ENCODE results near the gene CLEC1B.
"Not testable (repeated sequence)": the region's sequence is repeated elsewhere in the genome, so short reads cannot be mapped to it uniquely, and the experiment has no call there.

Gene CLEC1B

GRCh38 chr12:9973949-9974348 is 25.0 kb downstream of the CLEC1B start:
- no peak for DNase-seq

- DNase-seq = no peak
Observed at GRCh38 chr12:9971181-9971580, 27.7 kb downstream of the CLEC1B start, which contains the start of gene CLEC12A. Gene CLEC12A, plus strand, starts transcription at chr12:9971409. Its CDS starts 188 bp downstream, at chr12:9971597.

GRCh38 chr12:9969673-9970072 is 29.2 kb downstream of the CLEC1B start:
- no peak for DNase-seq

GRCh38 chr12:9961901-9962300 is 37.0 kb downstream of the CLEC1B start:
- no peak for DNase-seq

- DNase-seq = no peak
Observed at GRCh38 chr12:9961106-9961505, 37.8 kb downstream of the CLEC1B start.

DNA sequence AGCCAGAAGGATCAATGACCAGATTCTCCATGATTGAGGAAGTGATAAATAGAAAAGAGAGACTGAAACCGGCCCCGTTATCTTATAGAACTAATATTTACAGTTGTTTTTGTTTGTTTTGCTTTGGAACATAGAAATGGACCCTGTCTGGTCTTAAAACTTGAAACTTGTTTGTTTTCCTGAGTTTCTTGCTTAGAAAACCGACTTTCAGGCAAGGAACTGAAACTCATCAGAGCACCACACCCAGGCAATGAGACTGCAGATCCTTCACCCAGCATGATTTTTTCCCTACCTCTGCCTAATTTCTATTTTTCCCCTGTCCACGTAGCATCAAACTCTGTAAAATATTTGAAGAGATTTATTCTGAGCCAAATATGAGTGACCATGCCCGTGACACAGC is 38.3 kb downstream of the CLEC1B start:
- DNase-seq = no peak

DNA sequence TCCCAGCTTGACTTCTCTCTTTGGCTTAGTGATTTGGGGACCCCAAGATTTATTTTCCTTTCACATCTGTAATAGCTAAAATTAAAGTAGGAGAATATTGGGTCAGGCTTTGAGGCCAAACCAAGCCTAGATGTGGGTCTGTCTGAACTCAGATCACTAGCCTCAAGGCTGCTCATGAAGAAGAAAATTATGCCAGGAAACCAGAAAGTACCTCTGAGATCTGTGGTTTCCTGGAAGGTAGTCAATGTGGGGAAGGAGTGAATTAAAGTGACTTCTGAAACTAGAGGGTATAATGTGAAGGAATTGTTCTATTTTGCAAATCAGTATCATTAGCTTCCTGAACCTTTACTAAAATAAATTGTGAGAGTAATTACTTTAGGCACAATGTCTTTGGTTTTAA is 41.1 kb downstream of the CLEC1B start:
- DNase-seq = no peak

GRCh38 chr12:9952954-9953729 is 45.8 kb downstream of the CLEC1B start:
- not testable (repeated sequence) for DNase-seq

GRCh38 chr12:9951026-9951675 is 47.8 kb downstream of the CLEC1B start:
- DNase-seq = peak; percentile 2

GRCh38 chr12:9948606-9949296 is 50.2 kb downstream of the CLEC1B start:
- DNase-seq = no peak

DNA sequence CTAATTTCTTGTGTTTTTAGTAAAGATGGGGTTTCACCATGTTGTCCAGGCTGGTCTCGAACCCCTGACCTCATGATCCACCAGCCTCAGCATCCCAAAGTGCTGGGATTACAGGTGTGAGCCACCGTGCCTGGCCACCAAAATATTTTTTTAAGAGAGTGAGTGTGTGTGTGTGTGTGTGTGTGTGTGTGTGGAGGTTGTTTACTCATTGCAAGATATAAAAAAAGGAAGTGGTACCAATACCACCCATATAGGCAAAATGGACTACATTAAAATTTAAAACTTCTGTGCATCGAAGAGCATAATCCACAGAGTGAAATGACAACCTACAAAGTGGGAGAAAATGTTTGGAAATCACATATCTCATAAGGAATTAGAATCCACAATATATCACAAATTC is 51.2 kb downstream of the CLEC1B start:
- no peak for DNase-seq

DNA sequence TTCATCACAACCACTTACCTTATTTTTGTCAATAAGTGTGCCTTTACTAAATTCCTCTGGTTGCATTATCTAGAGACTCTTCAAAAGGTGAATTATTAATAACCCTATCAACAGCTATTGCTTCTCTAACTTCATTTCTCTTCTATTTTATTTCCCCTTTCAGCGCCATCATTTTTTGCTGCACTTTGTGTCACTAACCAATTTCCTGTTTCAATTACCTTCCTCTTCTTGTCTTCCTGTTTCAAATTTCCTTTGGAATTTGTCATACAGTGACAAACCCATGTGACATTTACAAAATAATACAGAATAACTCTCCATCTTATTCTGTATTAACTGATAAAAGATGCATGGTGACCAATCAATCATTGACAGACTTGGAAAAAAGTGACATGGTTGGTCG is 54.5 kb downstream of the CLEC1B start:
- no peak for DNase-seq

- DNase-seq = no peak
Observed at GRCh38 chr12:9943240-9943639, 55.7 kb downstream of the CLEC1B start.

All from stimulated activated CD4-positive, alpha-beta T cell treated with anti-CD3 and anti-CD28 coated beads, Interleukin-12 subunit alpha, Interleukin-12 subunit beta, amount 100 ng/mL, for 4 hours (primary cell).